Measurements from ENCODE around the gene SOCS1.

DNA sequence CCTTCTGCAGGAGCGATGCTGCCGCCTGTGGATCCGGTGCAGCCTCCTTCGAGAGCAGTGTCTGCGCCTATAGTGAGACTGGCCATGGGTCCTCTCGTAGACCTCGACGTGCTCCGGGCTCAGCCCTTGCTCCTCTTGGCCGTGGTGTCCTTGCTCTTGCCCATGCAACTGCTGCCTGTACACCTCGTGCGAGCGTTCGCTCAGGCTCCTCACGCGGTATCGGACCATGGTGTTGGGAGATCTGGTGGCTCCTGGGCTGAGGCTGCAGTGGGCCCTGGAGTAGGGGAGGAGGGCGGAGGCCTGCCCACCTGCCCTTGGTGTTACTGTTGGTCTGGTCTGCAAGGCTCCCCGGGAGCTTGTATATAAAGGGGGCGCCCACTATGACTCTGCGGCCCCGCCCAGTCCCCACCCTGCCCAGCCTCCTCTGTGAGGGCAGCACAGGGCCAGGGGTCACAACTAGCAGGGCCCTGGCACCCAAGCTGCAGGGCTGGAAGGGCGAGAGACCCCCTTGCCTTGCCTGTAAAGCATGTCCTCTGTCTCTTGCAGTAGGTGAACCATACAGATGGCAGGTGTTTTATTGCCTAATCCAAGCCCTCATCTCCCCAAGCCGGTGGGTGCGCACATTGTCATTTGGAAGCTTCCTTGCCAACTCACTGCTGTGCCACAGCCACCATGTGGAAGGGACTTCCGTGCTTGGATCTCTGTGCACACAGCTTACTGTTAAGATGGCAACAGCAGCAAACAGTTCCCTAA lies 20.3 kb upstream of the SOCS1 start, which contains the start of gene PRM2:
- TF ChIP-seq, protein P1, sequence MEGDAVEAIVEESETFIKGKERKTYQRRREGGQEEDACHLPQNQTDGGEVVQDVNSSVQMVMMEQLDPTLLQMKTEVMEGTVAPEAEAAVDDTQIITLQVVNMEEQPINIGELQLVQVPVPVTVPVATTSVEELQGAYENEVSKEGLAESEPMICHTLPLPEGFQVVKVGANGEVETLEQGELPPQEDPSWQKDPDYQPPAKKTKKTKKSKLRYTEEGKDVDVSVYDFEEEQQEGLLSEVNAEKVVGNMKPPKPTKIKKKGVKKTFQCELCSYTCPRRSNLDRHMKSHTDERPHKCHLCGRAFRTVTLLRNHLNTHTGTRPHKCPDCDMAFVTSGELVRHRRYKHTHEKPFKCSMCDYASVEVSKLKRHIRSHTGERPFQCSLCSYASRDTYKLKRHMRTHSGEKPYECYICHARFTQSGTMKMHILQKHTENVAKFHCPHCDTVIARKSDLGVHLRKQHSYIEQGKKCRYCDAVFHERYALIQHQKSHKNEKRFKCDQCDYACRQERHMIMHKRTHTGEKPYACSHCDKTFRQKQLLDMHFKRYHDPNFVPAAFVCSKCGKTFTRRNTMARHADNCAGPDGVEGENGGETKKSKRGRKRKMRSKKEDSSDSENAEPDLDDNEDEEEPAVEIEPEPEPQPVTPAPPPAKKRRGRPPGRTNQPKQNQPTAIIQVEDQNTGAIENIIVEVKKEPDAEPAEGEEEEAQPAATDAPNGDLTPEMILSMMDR (IDR thresholded peaks at IDR 0.05; ENCODE audit: low read depth, low read length, poor library complexity, severe bottlenecking), result no peak
- TF ChIP-seq EZH2phosphoT487 (IDR thresholded peaks at IDR 0.05; ENCODE audit: borderline replicate concordance, low read length), result no peak
